GM12875 (cell line): ENCODE measurements around the gene UGT3A2.

ENCODE experiments used
- H3K4me3 ChIP-seq: one replicate; pipeline ENCODE4 v1.5.1; 2011; ENCODE audit warnings: low read depth, low read length, control low read depth
- TF ChIP-seq, protein P1 (sequence below): IDR thresholded peaks from 2 replicates; pipeline ENCODE4 v1.5.1; 2011; ENCODE audit warnings: low read depth, mild to moderate bottlenecking, control low read depth, inconsistent platforms, low read length, moderate library complexity, borderline replicate concordance; ENCODE audit not compliant: insufficient read depth

Gene UGT3A2

DNA sequence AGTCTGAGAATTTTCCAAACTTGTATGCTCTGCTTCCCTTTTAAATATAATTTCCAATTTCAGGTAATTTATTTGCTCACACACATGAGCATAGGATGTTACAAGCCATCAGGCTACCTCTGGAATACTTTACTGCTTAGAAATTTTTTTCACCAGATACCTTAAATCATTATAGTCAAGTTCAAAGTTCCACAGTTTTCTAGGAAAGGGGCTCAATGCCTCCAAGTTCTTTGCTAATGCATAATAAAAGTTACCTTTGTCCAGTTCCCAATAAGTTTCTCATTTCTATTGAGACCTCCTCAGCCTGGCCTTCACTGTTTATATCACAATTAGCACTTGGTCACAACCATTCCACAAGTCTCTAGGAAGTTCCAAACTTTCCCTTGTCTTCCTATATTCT lies 59.3 kb downstream of the UGT3A2 start:
- TF ChIP-seq, protein P1, sequence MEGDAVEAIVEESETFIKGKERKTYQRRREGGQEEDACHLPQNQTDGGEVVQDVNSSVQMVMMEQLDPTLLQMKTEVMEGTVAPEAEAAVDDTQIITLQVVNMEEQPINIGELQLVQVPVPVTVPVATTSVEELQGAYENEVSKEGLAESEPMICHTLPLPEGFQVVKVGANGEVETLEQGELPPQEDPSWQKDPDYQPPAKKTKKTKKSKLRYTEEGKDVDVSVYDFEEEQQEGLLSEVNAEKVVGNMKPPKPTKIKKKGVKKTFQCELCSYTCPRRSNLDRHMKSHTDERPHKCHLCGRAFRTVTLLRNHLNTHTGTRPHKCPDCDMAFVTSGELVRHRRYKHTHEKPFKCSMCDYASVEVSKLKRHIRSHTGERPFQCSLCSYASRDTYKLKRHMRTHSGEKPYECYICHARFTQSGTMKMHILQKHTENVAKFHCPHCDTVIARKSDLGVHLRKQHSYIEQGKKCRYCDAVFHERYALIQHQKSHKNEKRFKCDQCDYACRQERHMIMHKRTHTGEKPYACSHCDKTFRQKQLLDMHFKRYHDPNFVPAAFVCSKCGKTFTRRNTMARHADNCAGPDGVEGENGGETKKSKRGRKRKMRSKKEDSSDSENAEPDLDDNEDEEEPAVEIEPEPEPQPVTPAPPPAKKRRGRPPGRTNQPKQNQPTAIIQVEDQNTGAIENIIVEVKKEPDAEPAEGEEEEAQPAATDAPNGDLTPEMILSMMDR, result no peak
- H3K4me3 ChIP-seq, result no peak overlapping the region

DNA sequence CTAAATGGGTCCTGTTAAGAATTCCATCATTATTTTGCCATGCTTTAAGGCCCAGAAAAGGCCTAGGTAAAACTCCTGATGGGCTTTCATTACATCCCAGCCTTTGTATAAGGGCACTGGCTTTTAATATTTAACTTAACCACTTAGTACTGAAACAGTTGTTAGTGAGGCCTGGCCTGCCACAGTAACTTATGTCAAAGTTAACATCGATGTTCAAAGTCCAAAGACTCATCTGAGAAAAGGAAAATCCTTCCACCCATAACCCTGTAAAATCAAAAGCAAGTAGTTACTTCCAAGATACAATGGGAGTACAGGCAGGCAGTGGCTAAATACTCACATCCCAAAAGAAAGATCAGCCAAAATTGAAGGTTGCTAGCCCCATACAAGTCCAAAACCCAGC lies 60.5 kb downstream of the UGT3A2 start:
- TF ChIP-seq, protein P1, result no peak
- H3K4me3 ChIP-seq, result no peak overlapping the region

DNA sequence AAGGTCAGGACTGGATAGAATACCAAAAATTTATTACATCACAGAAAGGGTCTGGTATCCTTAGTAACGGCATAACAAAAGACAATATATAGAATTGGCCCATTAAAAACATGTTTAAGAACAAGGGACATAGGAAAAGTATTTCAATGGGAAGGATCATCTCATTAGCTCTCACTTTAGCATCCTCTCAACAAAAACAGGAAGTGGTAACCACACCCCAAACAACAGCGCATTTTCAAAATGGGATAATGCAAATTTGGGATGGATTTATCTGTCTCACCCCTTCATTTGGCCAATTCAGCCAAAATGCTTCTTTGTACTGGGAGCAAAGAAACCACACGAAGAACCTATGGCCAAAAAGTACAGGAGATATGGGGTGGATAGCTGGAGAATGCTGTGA lies 65.7 kb downstream of the UGT3A2 start:
- H3K4me3 ChIP-seq, result no peak overlapping the region
- TF ChIP-seq, protein P1, result no peak

DNA sequence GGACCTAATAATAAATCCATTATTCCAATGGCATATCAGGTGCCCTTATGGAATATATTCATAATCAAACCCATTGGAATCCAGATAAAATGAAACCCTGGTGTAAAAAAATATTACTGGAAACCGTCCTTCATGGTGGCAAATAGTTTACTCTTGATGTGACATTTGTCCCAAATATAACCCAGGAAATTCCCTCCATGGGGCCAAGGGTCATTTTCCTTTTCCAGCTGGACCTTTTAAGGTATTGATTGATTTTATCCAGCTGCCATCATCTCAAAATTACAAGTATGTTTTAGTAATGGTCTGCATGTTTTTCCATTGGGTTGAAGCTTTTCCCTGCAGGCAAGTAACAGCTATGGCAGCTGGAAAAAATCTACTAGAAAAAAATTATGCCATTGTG lies 67.1 kb downstream of the UGT3A2 start:
- H3K4me3 ChIP-seq, result no peak overlapping the region
- TF ChIP-seq, protein P1, result no peak

DNA sequence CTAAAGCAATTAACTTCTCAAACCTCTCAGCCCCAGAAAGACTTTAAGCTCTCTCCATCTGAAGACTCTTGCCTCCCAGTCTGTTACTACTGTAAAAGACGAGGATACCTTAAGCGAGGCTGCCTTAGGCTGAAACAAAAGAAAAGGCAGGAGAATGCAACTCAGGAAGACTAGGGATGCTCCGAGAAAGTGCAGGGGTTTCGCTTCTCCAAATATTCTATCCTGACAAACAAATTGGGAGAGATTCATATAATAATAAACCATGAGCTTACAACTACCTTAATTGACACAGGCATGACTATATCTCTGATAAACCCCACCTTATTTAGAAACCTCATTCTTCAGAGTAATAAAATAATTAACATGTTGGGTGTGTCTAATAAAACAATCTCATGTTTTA lies 70.6 kb downstream of the UGT3A2 start:
- no peak overlapping the region for H3K4me3 ChIP-seq
- TF ChIP-seq, protein P1, result no peak

DNA sequence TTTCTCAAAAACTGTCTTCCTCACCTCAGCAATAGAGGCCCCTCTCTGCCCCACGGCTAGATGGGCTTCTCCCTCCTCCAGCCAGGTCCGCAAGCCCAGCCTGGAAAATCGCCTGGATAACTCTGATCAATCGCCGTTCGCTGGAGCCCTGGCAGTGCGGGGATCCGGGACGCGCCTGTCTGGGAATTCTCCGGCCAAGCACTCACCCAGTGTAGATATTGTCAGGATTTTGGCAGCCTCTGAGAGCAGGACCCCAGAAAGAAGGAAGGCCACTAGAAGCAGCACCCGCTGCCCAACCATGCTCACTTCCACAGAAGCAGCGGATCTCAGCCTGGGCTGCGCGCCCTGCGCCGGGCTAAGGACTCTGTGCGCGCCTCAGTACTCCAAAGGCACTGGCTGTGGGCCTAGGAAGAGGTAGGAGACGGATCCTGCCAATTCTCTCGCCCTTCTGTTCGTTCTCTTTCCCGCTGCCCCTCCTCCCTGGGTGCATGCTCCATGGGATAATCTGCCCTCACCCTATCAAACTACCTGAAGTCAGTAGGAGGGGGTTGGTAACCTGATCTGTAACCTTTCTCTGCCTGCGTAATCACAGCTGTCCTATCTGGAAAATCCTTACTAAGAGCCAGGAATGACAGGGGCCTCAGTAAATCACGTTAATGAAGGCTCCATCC lies 75.6 kb downstream of the UGT3A2 start, which contains the start of gene UGT3A1:
Gene UGT3A1, minus strand, starts transcription at position 450 of the 671 bp plus-strand sequence. Its CDS starts 150 bp downstream, at position 300.
- TF ChIP-seq, protein P1, result no peak
- no peak within 1 kb of the TSS for H3K4me3 ChIP-seq

DNA sequence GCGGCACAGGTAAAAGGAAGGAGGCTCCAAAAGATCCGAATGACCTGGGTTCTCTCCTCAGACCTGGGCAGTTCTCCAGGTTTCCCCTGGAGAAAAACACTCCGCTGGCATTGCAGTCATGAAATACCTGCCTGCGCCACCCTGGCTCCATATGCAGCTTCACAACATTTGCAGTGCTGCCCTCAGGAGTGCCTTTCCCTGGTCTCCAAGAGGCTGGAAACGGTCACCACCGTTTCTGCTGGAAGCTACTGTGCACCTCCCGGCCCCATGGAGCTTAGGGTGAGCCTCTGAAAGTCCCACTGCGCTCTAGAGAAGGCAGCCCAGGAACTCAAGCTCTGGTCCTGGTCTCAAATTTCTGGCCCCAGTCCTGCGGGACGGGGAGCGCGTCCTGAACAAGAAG lies 76.2 kb downstream of the UGT3A2 start:
- TF ChIP-seq, protein P1, result no peak
- H3K4me3 ChIP-seq, result no peak overlapping the region
